Measurements from ENCODE around the gene AQP3. TPM values are rescaled to one million over a fixed set of nuclear protein-coding genes. Genes with fewer than 3 reads are reported as not detected.

AQP3 gene
- total and polyA plus RNA-seq, 2 of the 8 experiments (the other 6 are each of a cell fraction or from before 2014, with no cell fraction given): 2.6 to 7.6 TPM

DNA sequence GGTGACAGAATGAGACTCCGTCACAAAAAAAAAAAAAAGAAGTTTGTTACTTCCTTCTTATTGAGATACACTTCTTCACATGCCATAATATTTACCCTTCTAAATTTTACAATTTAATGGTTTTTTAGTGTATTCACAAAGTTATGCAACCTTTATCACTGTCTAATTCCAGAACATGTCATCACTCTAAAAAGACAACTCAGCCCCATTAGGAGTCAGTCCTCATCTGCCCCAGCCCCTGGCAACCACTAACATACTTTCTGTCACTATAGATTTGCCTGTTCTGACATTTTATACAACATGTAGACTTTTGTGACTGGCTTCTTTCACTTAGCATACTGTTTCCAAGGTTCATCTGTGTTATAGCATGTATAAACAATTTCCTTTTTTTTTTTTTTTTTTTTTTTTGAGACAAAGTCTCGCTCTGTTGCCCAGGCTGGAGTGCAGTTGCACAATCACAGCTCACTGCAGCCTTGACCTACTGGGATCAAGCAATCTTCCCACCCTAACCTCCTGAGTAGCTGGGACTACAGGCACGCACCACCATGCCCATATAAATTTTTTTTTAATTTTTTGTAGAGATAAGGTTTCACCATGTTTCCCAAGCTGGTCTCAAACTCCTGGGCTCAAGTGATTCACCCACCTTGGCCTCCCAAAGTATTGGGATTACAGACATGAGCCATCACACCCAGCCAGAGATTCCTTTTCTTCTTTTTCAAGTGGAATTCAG lies 18.0 kb downstream of the AQP3 start:
- FAIRE-seq (no peak), DNase-seq (ENCODE audit: low read depth in 1 of 2, low spot score in 2 of 2) (no peak)
- no peak overlapping the region for H3K4me3 ChIP-seq (ENCODE audit: extremely low read depth in 1 of 4, insufficient read depth in 2 of 4, low read depth in 3 of 4, low read length in 4 of 4)
- no peak overlapping the region for H3K18ac ChIP-seq (ENCODE audit: extremely low read depth, low read length)
- no peak overlapping the region for H2AFZ ChIP-seq (ENCODE audit: low read length)
- no peaks in the 10 kb centered on the region for H3K9me3 ChIP-seq (ENCODE audit: insufficient read depth in 2 of 2, low read depth in 1 of 2, low read length in 1 of 2)
- no peak overlapping the region for H3K14ac ChIP-seq (ENCODE audit: insufficient read length)
- no peak overlapping the region for H3K27ac ChIP-seq (ENCODE audit: low read depth, low read length)
- no peak overlapping the region for H2BK12ac ChIP-seq (ENCODE audit: low read depth, low read length)
- no peaks in the 10 kb centered on the region; the same call in 1 of the 2 replicates for H3K23me2 ChIP-seq (ENCODE audit: low read depth, low read length)
- H2BK15ac ChIP-seq (ENCODE audit: low read length): no peak overlapping the region
- ChIA-PET POLR2A (ENCODE audit: partially characterized antibody) (no interaction called here), CTCF (ENCODE audit: partially characterized antibody) (interaction anchor here (1.1 kb wide), 1 partner anchor 26 kb away, joined by 5 read pairs; the partner anchor contains the start of gene AQP7)
- H4K8ac ChIP-seq (ENCODE audit: extremely low read depth, insufficient read depth, low read length): no peak overlapping the region
- H3K4me1 ChIP-seq (replicated peaks in 1 of 4; ENCODE audit: control insufficient read depth in 3 of 4, insufficient read depth in 4 of 4, low read length in 3 of 4): peaks cover 0 to 2% (median 0%) of the 10 kb centered on the region in 4 experiments; a peak in 1 of 7 replicates
- no peak overlapping the region for H3K23ac ChIP-seq (ENCODE audit: insufficient read length)
- TF ChIP-seq RAD21 (IDR thresholded peaks at IDR 0.05 in 1 of 2, conservative IDR thresholded peaks at IDR 0.05 in 1 of 2; ENCODE audit: low read depth in 2 of 2, low read length in 2 of 2) (no peak), POLR2AphosphoS5 (IDR thresholded peaks at IDR 0.05; ENCODE audit: low read depth, low read length) (no peak), RFX5 (IDR thresholded peaks at IDR 0.05; ENCODE audit: borderline replicate concordance, low read depth, low read length) (no peak), ZNF274 (IDR thresholded peaks at IDR 0.05; ENCODE audit: borderline replicate concordance, extremely low read depth, low read length) (no peak), TAF7 (optimal IDR thresholded peaks at IDR 0.05; ENCODE audit: borderline replicate concordance, low read depth, low read length) (no peak), CEBPB (IDR thresholded peaks at IDR 0.05; ENCODE audit: low read depth, low read length) (no peak), EGR1 (IDR thresholded peaks at IDR 0.05; ENCODE audit: borderline replicate concordance, low read depth, low read length) (no peak), SUZ12 (IDR thresholded peaks at IDR 0.05; ENCODE audit: low read length) (no peak), SIX5 (IDR thresholded peaks at IDR 0.05; ENCODE audit: low read depth, low read length) (no peak)
- TF ChIP-seq, protein P1, sequence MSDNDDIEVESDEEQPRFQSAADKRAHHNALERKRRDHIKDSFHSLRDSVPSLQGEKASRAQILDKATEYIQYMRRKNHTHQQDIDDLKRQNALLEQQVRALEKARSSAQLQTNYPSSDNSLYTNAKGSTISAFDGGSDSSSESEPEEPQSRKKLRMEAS (IDR thresholded peaks at IDR 0.05): no peak
- H4K5ac ChIP-seq (ENCODE audit: insufficient read length, low read depth, low read length): no peak overlapping the region
- no peak overlapping the region for H4K91ac ChIP-seq (replicated peaks; ENCODE audit: insufficient read length, low read length)
- no peak overlapping the region for H2BK20ac ChIP-seq (ENCODE audit: low read length)
- no peak overlapping the region for H3K4me2 ChIP-seq (ENCODE audit: insufficient read depth in 1 of 2, low read depth in 2 of 2, low read length in 2 of 2)
- no peaks in the 10 kb centered on the region for H3K27me3 ChIP-seq (replicated peaks in 1 of 4; ENCODE audit: control insufficient read depth in 3 of 4, extremely low read depth in 1 of 4, insufficient read depth in 3 of 4, low read length in 3 of 4)
- H3K79me2 ChIP-seq (ENCODE audit: control insufficient read depth in 1 of 2, insufficient read depth in 2 of 2, low read length in 2 of 2): no peaks in the 10 kb centered on the region
- no peak overlapping the region for H3K4ac ChIP-seq (replicated peaks; ENCODE audit: insufficient read length, low read depth, low read length)
- H3K9ac ChIP-seq (replicated peaks in 1 of 4; ENCODE audit: extremely low read depth in 1 of 4, low read depth in 3 of 4, low read length in 3 of 4): no peak overlapping the region
- H3K36me3 ChIP-seq (ENCODE audit: control insufficient read depth in 2 of 4, insufficient read depth in 4 of 4, low read length in 3 of 4): no peaks in the 10 kb centered on the region
- no peak overlapping the region for H2AK5ac ChIP-seq (ENCODE audit: low read depth, low read length)
- no peaks in the 10 kb centered on the region for H4K20me1 ChIP-seq (replicated peaks in 1 of 2; ENCODE audit: control insufficient read depth in 1 of 2, insufficient read depth in 2 of 2, low read length in 2 of 2)
- WGBS, 2 experiments (ENCODE audit: extremely low coverage in 1 of 2, insufficient coverage in 1 of 2, insufficient read length in 1 of 2, insufficient replicate concordance in 2 of 2, low coverage in 1 of 2, low lambda C conversion rate in 2 of 2, missing lambda C conversion rate in 1 of 2): 86% methylated on average over 3 of the region's 3 CpGs; no CpG with 5 or more reads in 1 of the 2 experiments
- no peak overlapping the region for H3K56ac ChIP-seq (replicated peaks; ENCODE audit: insufficient read length, low read depth, low read length)
- H2BK5ac ChIP-seq (ENCODE audit: low read depth, low read length): no peak overlapping the region
- H3K79me1 ChIP-seq (ENCODE audit: low read depth, low read length): no peaks in the 10 kb centered on the region
- no peak overlapping the region for H2BK120ac ChIP-seq (replicated peaks; ENCODE audit: low read depth, low read length)
